Lung (tissue), 12 donors: ENCODE results near the gene PSMD5. TPM values are rescaled to one million over a fixed set of nuclear protein-coding genes. Genes with fewer than 3 reads are reported as not detected.

Source experiments
- ATAC-seq: fragments of 200-7000 bp; cut with Tn5 transposase; one replicate; pipeline ENCODE4 v1.9.1; 2020; ENCODE audit warnings: moderate number of reproducible peaks; ENCODE audit not compliant: insufficient read depth, low FRiP score
- DNase-seq, 3 donors: peaks; one replicate each; pipeline ENCODE4 v3.0.0-alpha.2; 2013 to 2017
- H3K27ac ChIP-seq, 2 donors: one replicate each; pipeline ENCODE4 v1.5.1; 2013; ENCODE audit warnings: mild to moderate bottlenecking in 2 of 2, moderate library complexity in 2 of 2, control low read depth in 1 of 2, inconsistent platforms in 1 of 2, low read depth in 1 of 2, low read length in 1 of 2
- H3K27me3 ChIP-seq, 3 donors: one replicate each; pipeline ENCODE4 v1.5.1; 2013; ENCODE audit warnings: low read length in 2 of 3; ENCODE audit not compliant: control insufficient read depth in 3 of 3, insufficient read depth in 3 of 3
- H3K36me3 ChIP-seq, 4 donors: one replicate each; pipeline ENCODE4 v1.5.1; 2013; ENCODE audit warnings: low read length in 4 of 4, mild to moderate bottlenecking in 1 of 4, moderate library complexity in 1 of 4; ENCODE audit not compliant: control insufficient read depth in 4 of 4, insufficient read depth in 4 of 4
- H3K4me1 ChIP-seq, 5 donors: one replicate each; pipeline ENCODE4 v1.5.1; 2013; ENCODE audit warnings: low read length in 5 of 5, mild to moderate bottlenecking in 2 of 5, moderate library complexity in 1 of 5; ENCODE audit not compliant: control insufficient read depth in 5 of 5, insufficient read depth in 5 of 5
- H3K4me3 ChIP-seq: one replicate; pipeline ENCODE4 v1.5.1; 2013; ENCODE audit warnings: mild to moderate bottlenecking, control low read depth, moderate library complexity
- H3K9ac ChIP-seq, 2 donors: one replicate each; pipeline ENCODE4 v1.5.1; 2013; ENCODE audit warnings: low read length in 2 of 2, control low read depth in 1 of 2; ENCODE audit not compliant: insufficient read depth in 1 of 2
- H3K9me3 ChIP-seq, 4 donors: one replicate each; pipeline ENCODE4 v1.5.1; 2013; ENCODE audit warnings: low read length in 3 of 4, mild to moderate bottlenecking in 1 of 4, moderate library complexity in 1 of 4; ENCODE audit not compliant: control insufficient read depth in 4 of 4, insufficient read depth in 3 of 4
- CTCF ChIP-seq: IDR thresholded peaks from 2 replicates; pipeline ENCODE4 v1.5.1; 2012; ENCODE audit warnings: mild to moderate bottlenecking; ENCODE audit errors: control extremely low read depth, extremely low read depth
- WGBS, 2 donors: extraction: QIAGEN DNeasy Blood & Tissue Kit; methylation state at CpG; one replicate each; pipeline ENCODE4 v1.1.7; 2013; 5-methylcytosine and 5-hydroxymethylcytosine counted together
- polyA plus RNA-seq, 2 donors: library from polyadenylated mRNA; stranded (reverse); fragments of 200-250 nt; gene quantifications; one replicate each; pipeline ENCODE4 v1.2.1, GENCODE V29; 2013
- total RNA-seq, 2 donors: library from RNA; depleted of rRNA in 1 of 2; stranded (reverse); fragments of >200 nt in 1 of 2; gene quantifications; one replicate each; pipeline ENCODE4 v1.2.1, GENCODE V29; 2014 to 2021
- donor health status: control.
- donor health status: control.
- donor health status: Bipolar disorder and iron deficiency.
- donor health status: healthy.
- donor health status: DM: yes; HTN: yes; CAD: no.

Gene PSMD5
- total and polyA plus RNA-seq, 4 donors, result 14.9 to 66.0 (median 27.3) TPM

DNA sequence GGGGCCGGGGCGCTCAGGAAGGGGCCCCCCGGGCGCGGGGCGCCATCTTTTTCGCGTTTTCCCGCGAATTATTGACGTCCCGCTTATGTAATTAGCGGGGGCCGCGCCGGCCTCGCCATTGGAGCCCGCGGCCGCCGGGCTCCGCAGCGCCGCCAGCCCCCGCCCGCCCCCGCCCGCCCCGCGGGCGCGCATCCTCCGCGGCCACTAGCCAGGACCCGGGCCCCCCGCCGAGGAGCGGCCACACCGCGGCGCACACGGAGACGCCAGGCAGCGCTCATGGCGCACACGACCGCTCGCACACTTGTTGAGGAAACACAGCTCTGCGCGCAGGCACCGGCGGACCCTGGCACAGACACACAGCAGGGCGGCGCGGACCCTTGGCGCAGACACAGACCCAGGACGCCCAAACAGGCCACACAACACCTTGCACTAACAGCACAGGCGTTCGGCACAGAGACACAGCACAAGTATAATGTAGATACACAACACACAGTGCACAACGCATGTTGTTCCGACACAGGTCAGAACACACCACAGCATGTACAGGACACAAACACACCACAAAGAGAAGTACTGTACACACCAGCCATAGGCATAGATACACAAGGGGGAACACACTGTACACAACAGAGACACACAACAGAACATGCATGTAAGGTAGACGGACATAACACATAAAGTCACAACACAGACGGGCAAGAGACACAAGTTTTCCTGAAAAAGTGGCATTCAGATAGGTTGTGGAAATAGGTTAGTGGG is 34.7 kb upstream of the PSMD5 start:
- TF ChIP-seq CTCF, result no peak
- 1 to 2% methylated on average over 60 to 63 of the region's 63 CpGs for WGBS, 2 donors
- DNase-seq, result peak; percentile 67 to 79 (median 75)
- no peaks in the 10 kb centered on the region for H3K27me3 ChIP-seq
- peaks cover 0 to 22% (median 4%) of the 10 kb centered on the region in 5 donors for H3K4me1 ChIP-seq
- peak overlapping the region; percentile 47 for H3K4me3 ChIP-seq
- no peak for ATAC-seq
- H3K9me3 ChIP-seq, result no peaks in the 10 kb centered on the region
- H3K36me3 ChIP-seq, result peaks cover 0 to 8% (median 3%) of the 10 kb centered on the region in 4 donors
- H3K27ac ChIP-seq, result peak overlapping the region; percentile 42 to 93
- H3K9ac ChIP-seq, result peak overlapping the region in 1 of 2 donors; percentile 76

- Histone ChIP-seq H3K27me3 (no peaks in the 10 kb centered on the region), H3K27ac (peak within 1 kb of the TSS; percentile 67 to 93), H3K4me3 (peak within 1 kb of the TSS; percentile 52), H3K9ac (peak within 1 kb of the TSS in 1 of 2 donors; percentile 76), H3K9me3 (no peaks in the 10 kb centered on the region), H3K36me3 (peaks cover 0 to 8% (median 5%) of the 10 kb centered on the region in 4 donors), H3K4me1 (peaks cover 0 to 22% (median 4%) of the 10 kb centered on the region in 5 donors)
- TF ChIP-seq CTCF, result no peak
- ATAC-seq (no peak), DNase-seq (peak in 2 of 3 donors; percentile 34 to 49)
- 0 to 2% methylated on average over 22 to 45 of the region's 45 CpGs for WGBS, 2 donors
Observed at GRCh38 chr9:120876842-120877240, 34.1 kb upstream of the PSMD5 start, which contains the start of gene PHF19. Gene PHF19, minus strand, starts transcription at chr9:120877188. Its CDS starts 2,447 bp downstream, at chr9:120874741.

GRCh38 chr9:120875954-120876841 is 33.5 kb upstream of the PSMD5 start:
- ATAC-seq, result peak; percentile 86
- TF ChIP-seq CTCF, result no peak

More at GRCh38 chr9:120875954-120876841, 33.5 kb upstream of the PSMD5 start:
- Histone ChIP-seq H3K36me3 (peaks cover 0 to 8% (median 5%) of the 10 kb centered on the region in 4 donors), H3K9ac (no peak overlapping the region), H3K27ac (peak overlapping the region; percentile 67 to 81), H3K27me3 (no peaks in the 10 kb centered on the region), H3K4me1 (peaks cover 0 to 22% (median 4%) of the 10 kb centered on the region in 5 donors), H3K4me3 (peak overlapping the region; percentile 34), H3K9me3 (no peaks in the 10 kb centered on the region)
- DNase-seq, result peak; percentile 77 to 82 (median 78)
- WGBS, 2 donors, result 2 to 3% methylated on average over 63 to 65 of the region's 65 CpGs
